Testis (tissue), 2 donors: ENCODE measurements around the gene PIP5K1A.
"Not testable (repeated sequence)": the region's sequence is repeated elsewhere in the genome, so short reads cannot be mapped to it uniquely, and the experiment has no call there.

ENCODE experiments used
- CTCF ChIP-seq, 3 experiments: fragments of 450-650 bp in 2 of 3; fragments of 200-600 bp in 1 of 3; sonication (generic) in 1 of 3; IDR thresholded peaks; one replicate each; pipeline ENCODE4 v1.5.1; 2016 to 2019; ENCODE audit warnings: antibody characterized with exemption in 3 of 3, mild to moderate bottlenecking in 2 of 3, moderate library complexity in 1 of 3
- POLR2A ChIP-seq: fragments of 450-650 bp; IDR thresholded peaks from one replicate; pipeline ENCODE4 v1.6.1; 2017; ENCODE audit warnings: antibody characterized with exemption, mild to moderate bottlenecking, moderate library complexity

- TF ChIP-seq CTCF (IDR thresholded peaks at IDR 0.05); POLR2A: not testable (repeated sequence)
Measured at GRCh38 chr1:151188667-151189066, 9.7 kb upstream of the PIP5K1A start.
